Naive thymus-derived CD4-positive, alpha-beta T cell (primary cell): Measurements from ENCODE around the gene RLF. TPM values are rescaled to one million over a fixed set of nuclear protein-coding genes. Genes with fewer than 3 reads are reported as not detected.

Experiments
- polyA plus RNA-seq, 2 donors: library from polyadenylated mRNA; unstranded; fragments of 300-500 nt; fragmentation: Illumina TruSeq; gene quantifications; one replicate each; pipeline ENCODE4 v1.2.3, GENCODE V29; 2021
- total RNA-seq, 6 experiments: library from RNA in 5 of 6; stranded (reverse) in 5 of 6; gene quantifications; 1 replicate in 5 of 6; 2 replicates in 1 of 6; pipeline ENCODE4 v1.2.3 and lab custom pipeline; 2021 to 2026

Gene RLF
- total and polyA plus RNA-seq, 7 experiments from 2014 or later = 9.9 to 28.6 (median 21.3) TPM

Other genes with a start within 250 kb of the RLF start
- gene MFSD2A, start 206.2 kb upstream of the RLF start, total RNA-seq = 1 to 10 TPM in 4 of 5 experiments, under 1 TPM in 1; 0.70 to 8.7 (median 4.4) TPM
- gene MFSD2A, start 206.2 kb upstream of the RLF start, polyA plus RNA-seq = under 1 TPM; 0.14 to 0.43 TPM
- 100 to 1,000 TPM; 176 to 683 (median 282) TPM for gene CAP1, start 120.7 kb upstream of the RLF start, total RNA-seq
- gene CAP1, start 120.7 kb upstream of the RLF start, polyA plus RNA-seq = 100 to 1,000 TPM; 519 to 668 TPM
- 100 to 1,000 TPM in 2 of 5 experiments, 10 to 100 TPM in 3; 51.8 to 114 (median 62.6) TPM for gene PPT1, start 64.1 kb upstream of the RLF start, total RNA-seq
- 100 to 1,000 TPM; 240 to 264 TPM for gene PPT1, start 64.1 kb upstream of the RLF start, polyA plus RNA-seq
- not detected for gene TMCO2, start 86.5 kb downstream of the RLF start, total RNA-seq
- gene TMCO2, start 86.5 kb downstream of the RLF start, polyA plus RNA-seq = not detected
- gene ZMPSTE24, start 96.8 kb downstream of the RLF start, total RNA-seq = 10 to 100 TPM in 4 of 5 experiments, 1 to 10 TPM in 1; 9.5 to 31.0 (median 14.1) TPM
- gene ZMPSTE24, start 96.8 kb downstream of the RLF start, polyA plus RNA-seq = 10 to 100 TPM; 14.5 to 19.2 TPM
- 10 to 100 TPM in 1 of 5 experiments, 1 to 10 TPM in 3, under 1 TPM in 1; 0.97 to 14.6 (median 3.4) TPM for gene COL9A2, start 155.9 kb downstream of the RLF start, total RNA-seq
- under 1 TPM; 0.43 to 0.55 TPM for gene COL9A2, start 155.9 kb downstream of the RLF start, polyA plus RNA-seq
- gene SMAP2, start 212.3 kb downstream of the RLF start, total RNA-seq = 100 to 1,000 TPM; 144 to 210 (median 187) TPM
- gene SMAP2, start 212.3 kb downstream of the RLF start, polyA plus RNA-seq = 100 to 1,000 TPM; 226 to 542 TPM